COLO829 (cell line): Measurements from ENCODE around the gene PLA2G4D.

Experiments
- DNase-seq: peaks from one replicate; pipeline ENCODE4 v3.0.0; 2012; ENCODE audit warnings: low spot score

The PLA2G4D gene

DNA sequence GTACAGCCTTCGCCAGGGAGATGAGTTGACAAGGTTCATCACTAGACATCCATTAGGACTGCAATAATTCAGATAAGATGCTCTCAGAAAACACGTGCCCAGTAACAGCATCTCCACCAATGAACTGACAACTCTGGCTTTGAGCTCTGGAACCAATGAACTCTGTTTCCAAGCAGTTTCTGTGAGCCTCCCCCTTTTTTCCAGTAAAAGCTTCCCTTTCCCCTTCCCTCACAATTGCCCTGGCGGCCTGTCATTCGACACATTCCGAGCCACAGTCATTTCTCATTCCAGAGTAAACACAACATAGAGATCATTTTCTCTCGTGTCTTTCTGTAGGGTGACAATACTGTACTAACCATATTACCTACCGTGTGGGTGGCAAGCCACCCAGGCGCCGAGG is 3.6 kb downstream of the PLA2G4D start:
- no peak for DNase-seq

DNA sequence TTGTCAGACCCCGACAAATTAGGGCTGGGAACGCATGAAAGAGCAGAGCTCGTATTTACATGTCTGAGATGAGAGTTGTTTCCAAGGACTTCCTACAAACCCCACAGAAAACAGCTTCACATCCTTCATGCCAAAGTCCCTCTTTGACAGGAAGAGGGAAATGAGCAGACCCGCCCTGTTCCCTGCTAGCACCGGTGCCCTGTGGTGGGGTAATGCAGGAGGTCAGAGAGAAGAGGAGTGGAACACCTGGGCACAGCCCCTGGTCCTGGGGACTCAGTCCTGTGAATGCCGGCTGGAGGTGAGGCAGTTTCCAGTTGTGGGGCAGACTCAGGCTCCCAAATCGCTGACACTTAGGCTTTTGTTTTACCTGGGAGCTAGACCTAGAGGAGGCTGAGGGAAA is 4.0 kb downstream of the PLA2G4D start:
- DNase-seq, result no peak

GRCh38 chr15:42089942-42090341 is 4.4 kb downstream of the PLA2G4D start:
- no peak for DNase-seq

- DNase-seq, result no peak
These were observed 5.3 kb downstream of the PLA2G4D start for GRCh38 chr15:42088801-42089640.

DNA sequence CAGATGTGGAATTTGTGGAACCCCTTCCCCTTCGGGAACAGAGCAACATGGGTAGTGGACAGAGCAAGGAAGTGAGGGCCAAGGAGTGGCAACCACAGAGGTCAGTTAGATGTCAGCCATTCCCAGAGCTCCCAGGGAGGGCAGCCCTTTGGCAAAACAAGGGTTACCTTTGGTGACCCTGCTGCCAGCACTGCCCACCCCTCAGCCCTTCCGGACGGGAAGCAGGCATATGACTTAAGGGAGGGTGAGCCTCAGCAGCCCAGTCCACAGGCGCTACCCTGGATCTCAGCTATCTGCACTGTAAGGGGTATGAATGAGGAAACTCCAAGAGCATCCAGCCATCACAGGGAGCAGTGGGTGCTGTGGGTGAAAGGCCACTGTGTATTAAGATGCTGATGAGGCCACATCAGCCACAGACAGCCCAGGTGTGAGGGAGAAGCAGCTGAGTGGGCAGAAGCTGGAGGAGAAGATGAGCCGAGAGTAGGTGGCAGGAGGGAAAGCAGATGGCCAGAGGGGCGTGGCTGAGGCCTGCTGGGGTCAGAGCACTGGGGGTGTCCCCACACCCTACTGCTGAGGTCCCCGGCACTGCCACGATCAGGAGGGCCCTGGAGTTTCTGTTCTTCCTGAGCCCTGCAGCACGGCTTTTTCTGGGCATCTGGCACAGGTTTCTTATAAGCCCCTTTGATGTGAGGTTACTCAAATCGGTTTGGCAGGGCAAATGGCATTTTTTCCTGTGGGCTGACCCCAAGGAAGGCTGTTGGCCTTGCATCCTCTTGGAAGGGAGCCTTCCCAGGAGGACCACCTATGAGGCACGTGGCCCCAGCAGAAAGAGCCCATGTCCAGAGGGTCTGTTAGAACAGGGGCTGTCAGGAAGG is 6.2 kb downstream of the PLA2G4D start:
- DNase-seq, result no peak

GRCh38 chr15:42087460-42087859 is 6.9 kb downstream of the PLA2G4D start:
- no peak for DNase-seq

DNA sequence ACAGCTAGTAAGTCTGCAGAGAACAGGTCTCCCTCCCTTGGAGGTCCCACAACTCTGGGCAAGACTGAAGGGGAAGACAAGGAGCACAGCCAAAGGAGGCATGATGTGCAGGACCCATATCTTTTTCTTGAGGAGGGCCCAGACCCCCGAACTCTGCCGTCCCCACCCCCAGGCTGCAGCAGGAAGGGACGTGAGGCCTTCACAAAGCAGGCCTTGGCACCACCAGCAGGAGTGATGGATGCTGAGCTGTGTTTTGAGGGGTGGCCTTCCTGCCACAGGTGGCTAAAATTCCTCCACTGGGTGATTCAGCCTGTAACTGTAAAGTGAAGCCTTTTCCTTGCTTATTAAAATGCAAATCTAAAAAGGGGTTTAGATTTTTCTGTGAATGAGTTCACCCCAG is 8.6 kb downstream of the PLA2G4D start:
- DNase-seq, result no peak

- no peak for DNase-seq
These were observed 9.1 kb downstream of the PLA2G4D start for GRCh38 chr15:42085236-42085605.

DNA sequence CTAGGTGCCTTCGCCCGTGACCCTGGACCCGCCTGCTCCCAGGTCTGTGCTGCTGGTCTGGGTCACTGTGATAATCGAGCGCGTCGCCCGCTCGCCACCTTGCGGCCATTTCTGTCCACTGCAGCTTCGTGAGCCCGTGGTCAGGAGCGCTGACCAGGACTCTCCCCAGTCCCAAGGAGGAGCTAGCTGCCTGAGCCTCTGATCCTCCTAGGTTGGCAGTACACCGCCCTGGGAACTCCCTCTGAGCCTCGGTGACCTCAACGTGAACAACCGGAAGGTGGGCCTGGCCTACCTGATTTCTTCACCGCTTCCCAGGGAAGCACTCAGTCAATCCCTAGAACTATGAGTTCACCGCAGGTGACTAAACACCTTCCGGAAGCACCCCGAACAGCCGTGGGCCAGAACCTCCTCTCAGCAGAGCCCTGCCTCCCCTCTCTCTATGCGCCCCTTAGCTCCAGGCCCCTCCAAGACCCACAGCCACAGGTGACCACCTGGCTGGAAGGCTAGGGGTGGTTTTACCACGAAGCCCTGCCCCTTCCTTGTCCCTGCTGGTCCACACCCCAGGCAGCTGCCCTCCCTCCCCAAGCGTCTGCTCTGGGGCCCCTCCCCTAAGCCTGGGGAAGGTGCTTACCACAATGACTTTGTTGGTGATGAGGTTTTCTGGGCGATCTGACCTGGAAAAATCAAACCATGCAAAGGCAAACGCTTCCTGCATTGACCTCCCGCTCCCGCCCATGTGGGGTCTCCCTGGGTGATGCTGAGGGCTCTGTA is 9.7 kb downstream of the PLA2G4D start:
- peak; percentile 27 for DNase-seq

- DNase-seq, result no peak
These were observed 10.4 kb downstream of the PLA2G4D start for GRCh38 chr15:42083916-42084315.

DNA sequence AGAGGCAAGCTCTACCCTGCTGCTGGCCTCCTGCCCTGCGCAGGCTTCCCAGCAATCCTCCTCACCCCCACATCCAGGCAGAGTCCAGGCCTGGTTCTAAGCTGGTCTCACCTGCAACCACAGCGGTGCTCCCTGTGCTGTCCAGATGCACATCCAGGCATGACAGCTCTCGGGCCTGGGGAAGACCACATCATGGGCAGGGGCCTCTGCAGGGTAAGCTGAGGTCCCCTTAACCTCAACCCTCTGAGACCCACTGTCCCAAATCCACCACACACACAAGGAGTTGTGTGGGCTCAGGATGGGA is 10.8 kb downstream of the PLA2G4D start:
- no peak for DNase-seq

GRCh38 chr15:42082823-42083604 is 11.3 kb downstream of the PLA2G4D start:
- DNase-seq, result no peak

DNA sequence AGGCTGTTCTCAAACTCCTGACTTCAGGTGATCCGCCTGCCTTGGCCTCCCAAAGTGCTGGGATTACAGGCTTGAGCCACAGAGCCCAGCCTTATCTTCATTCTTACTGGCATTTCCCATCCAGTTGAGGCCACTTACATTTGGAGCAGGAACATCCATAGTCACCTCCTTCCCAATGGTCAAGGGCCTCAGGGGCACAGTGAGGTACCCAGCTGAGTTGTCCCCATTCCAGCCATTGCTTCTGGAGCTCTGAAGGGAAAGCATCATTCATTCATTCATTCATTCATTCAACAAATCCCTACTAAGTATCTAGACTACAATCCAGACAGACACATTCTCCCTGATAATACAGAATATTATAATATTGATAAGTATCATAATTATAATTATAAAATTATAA is 12.2 kb downstream of the PLA2G4D start:
- no peak for DNase-seq

DNA sequence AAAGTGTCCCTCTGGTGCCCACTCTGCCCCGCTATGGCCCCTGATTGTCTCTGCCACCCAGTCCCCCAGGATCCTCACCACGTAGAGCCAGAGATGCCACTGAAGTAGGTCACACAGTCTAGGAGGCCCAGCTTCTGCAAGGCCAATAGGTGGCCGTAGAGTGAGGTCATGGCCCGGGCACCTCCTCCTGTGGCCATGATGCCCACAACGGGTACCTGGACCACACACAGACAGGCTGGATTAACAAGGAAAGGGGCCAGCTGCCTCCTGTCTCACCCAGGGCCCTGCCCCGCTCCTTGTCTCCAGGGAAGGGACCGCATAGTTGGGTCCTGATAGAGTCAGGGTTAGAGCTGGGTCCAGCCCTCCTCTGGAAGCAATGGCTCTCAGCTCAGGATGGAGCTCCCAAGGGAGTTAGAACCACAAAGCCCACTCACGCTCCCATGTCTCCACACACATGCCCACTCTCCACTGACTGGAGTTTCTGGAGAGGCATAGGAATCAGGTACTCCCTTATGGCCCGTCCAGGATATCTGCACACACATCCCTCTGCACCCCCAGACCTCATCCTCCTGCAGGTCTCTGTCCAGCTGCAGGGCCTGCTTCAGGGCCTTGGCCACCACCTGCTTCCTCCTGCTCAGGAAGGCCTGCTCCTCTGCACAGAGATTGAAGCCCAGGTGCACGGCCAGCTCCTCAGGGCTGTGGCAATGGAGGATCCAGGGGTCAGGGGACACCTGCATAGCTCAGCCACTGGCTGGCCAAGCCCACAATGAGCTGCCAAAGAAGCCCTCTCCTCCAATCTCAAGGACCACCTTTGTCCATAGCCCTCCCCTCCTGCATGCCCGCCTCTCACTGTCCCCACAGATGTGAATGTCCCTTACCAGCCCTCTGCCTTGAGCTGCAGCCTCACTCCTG is 13.2 kb downstream of the PLA2G4D start:
- no peak for DNase-seq

DNA sequence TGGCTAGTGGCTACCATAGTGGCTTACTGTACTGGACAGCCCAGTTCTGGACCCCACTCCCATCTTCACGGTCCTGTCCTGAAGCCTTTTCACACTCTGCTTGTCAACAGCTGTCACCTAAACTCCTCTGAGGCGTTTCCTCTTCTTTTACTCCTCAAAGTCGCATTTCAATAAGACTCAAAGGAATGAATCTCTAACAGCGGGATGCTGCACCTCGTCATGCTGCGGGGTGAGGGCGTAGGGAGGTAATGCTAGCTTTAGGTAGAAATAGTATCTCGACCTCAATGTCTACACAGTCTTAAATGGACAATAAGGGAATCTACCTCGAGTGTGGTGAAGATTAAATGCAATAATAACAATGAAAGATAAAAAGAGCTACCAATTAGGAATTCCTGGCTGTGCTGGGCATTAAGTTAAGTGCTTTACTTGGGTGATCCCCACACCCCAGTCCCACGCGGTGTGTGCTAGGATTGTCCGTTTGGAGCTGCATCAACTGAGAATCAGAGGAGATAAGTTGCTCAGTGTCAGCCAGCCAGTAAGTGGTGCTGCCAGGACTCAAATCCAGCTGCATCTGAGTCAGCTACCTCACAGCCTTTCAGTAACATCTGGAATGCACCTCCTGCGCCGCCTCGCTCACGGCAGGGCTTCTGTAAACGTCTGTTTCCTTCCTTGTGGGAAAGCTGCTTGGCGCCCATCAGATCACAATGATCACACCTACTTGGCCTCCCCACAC is 14.0 kb downstream of the PLA2G4D start:
- no peak for DNase-seq

- DNase-seq, result no peak
These were observed 14.9 kb downstream of the PLA2G4D start for GRCh38 chr15:42079401-42079908.

- DNase-seq, result no peak
These were observed 15.5 kb downstream of the PLA2G4D start for GRCh38 chr15:42078903-42079302.

- no peak for DNase-seq
These were observed 16.7 kb downstream of the PLA2G4D start for GRCh38 chr15:42077689-42078088.

GRCh38 chr15:42073418-42073817 is 20.9 kb downstream of the PLA2G4D start:
- DNase-seq, result no peak

- DNase-seq, result no peak
These were observed 22.1 kb downstream of the PLA2G4D start for GRCh38 chr15:42072141-42072685.
